GM12892 (cell line): ENCODE results near the gene ZHX3.

Source experiments
- POLR2A ChIP-seq: IDR thresholded peaks from 2 replicates; pipeline ENCODE4 v1.6.1; 2011; ENCODE audit warnings: low read depth, low read length, control low read depth
- POLR2AphosphoS5 ChIP-seq: IDR thresholded peaks from 2 replicates; pipeline ENCODE4 v1.6.1; 2011; ENCODE audit warnings: low read depth, low read length, control low read depth

DNA sequence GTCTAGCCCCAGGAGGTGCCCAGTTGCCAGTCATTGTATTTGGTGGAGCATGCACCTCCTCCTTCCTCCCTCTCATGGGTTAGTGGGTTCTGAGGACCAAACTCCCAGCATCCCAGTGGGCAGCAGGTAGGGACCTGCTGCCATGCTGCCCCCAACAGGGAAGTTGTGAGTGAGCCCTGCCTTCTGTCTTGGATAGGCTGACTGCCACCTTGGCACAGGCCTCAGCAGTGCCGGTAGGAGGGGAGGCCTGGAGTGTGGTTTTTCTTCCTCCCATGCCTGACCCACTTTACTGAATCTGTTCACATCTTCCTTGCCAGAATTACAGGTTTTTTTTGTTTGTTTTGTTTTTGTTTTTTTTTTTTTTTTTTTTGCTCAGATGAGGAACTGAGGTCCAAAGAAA is 155.6 kb downstream of the ZHX3 start:
- TF ChIP-seq POLR2A: no peak
- TF ChIP-seq POLR2AphosphoS5: no peak
